K562 (cell line): ENCODE measurements around the gene MID1IP1. TPM values are rescaled to one million over a fixed set of nuclear protein-coding genes. Genes with fewer than 3 reads are reported as not detected.

Experiments
- ATAC-seq: fragments of 200-7000 bp; cut with Tn5 transposase; 3 replicates; pipeline ENCODE4 v1.9.1; 2020; ENCODE audit warnings: moderate library complexity
- BruUV-seq: library from RNA; stranded (reverse); fragments of 400-500 nt; replicated peaks from 2 replicates; lab custom pipeline; 2021; lab: Mats Ljungman, UMichigan
- CTCF ChIA-PET: fragments of 300-600 bp; formaldehyde crosslinking; extraction: SDS; loops from one replicate; lab custom pipeline; 2021; ENCODE audit warnings: low intra/inter-chr PET ratio; lab: Yijun Ruan, JAX
- POLR2A ChIA-PET: fragments of 300-600, 350-650 bp; sonication (Branson Sonifier 250); formaldehyde crosslinking; extraction: SDS; loops from one replicate; lab custom pipeline; 2021; ENCODE audit warnings: antibody characterized with exemption, inconsistent platforms; lab: Yijun Ruan, JAX
- DNase-seq, 4 experiments: peaks; one replicate each; pipeline versions ENCODE4 v3.0.0 to v3.0.0-alpha.2; 2011 to 2018; ENCODE audit warnings: low spot score in 3 of 4, mixed read lengths in 3 of 4; ENCODE audit errors: extremely low read depth in 1 of 4
- FAIRE-seq: peaks from 2 replicates; lab custom pipeline; 2011; peaks lifted over from hg19 to GRCh38; lab: Jason Lieb, UNC
- H2AFZ ChIP-seq: 2 replicates; pipeline ENCODE4 v1.6.0; 2011; ENCODE audit warnings: low read depth, low read length, control low read depth, inconsistent platforms
- H3K27ac ChIP-seq: fragments of 200-600 bp; 3 replicates; pipeline ENCODE4 v1.8.0; 2011; ENCODE audit warnings: low read depth, mild to moderate bottlenecking, control low read depth, inconsistent platforms, low read length, moderate library complexity, mixed read lengths; ENCODE audit errors: extremely low read depth
- H3K27me3 ChIP-seq, 2 experiments: fragments of 300-600 bp in 1 of 2; 2 replicates in 1 of 2; 3 replicates in 1 of 2; pipeline versions ENCODE4 v1.6.0 to v1.8.0; 2011; ENCODE audit warnings: inconsistent platforms in 2 of 2, low read length in 2 of 2, mild to moderate bottlenecking in 1 of 2, mixed read lengths in 1 of 2, moderate library complexity in 1 of 2; ENCODE audit not compliant: control insufficient read depth in 2 of 2, insufficient read depth in 2 of 2
- H3K36me3 ChIP-seq: fragments of 300-600 bp; 3 replicates; pipeline ENCODE4 v1.8.0; 2011; ENCODE audit warnings: mild to moderate bottlenecking, low read length, inconsistent platforms; ENCODE audit not compliant: control insufficient read depth, insufficient read depth
- H3K4me1 ChIP-seq, 2 experiments: fragments of 200-600 bp in 1 of 2; replicated peaks in 1 of 2; 2 replicates in 1 of 2; 3 replicates in 1 of 2; pipeline versions ENCODE4 v1.5.1 to v1.8.0; 2011; ENCODE audit warnings: inconsistent platforms in 2 of 2, low read length in 2 of 2, mild to moderate bottlenecking in 1 of 2, mixed read lengths in 1 of 2, moderate library complexity in 1 of 2; ENCODE audit not compliant: control insufficient read depth in 2 of 2, insufficient read depth in 2 of 2
- H3K4me2 ChIP-seq: 2 replicates; pipeline ENCODE4 v1.6.1; 2011; ENCODE audit warnings: low read length, control low read depth, inconsistent platforms, mixed read lengths; ENCODE audit not compliant: insufficient read depth
- H3K4me3 ChIP-seq: fragments of 200-600 bp; sonication (generic), shearing (Covaris generic); 2 replicates; pipeline ENCODE4 v1.5.1; 2016; ENCODE audit warnings: control low read depth, inconsistent platforms
- H3K79me2 ChIP-seq: fragments of 200-600 bp; 3 replicates; pipeline ENCODE4 v1.8.0; 2011; ENCODE audit warnings: low read length, inconsistent platforms; ENCODE audit not compliant: control insufficient read depth, insufficient read depth
- H3K9ac ChIP-seq, 2 experiments: 2 replicates each; pipeline versions ENCODE4 v1.6.0 to v1.6.1; 2011; ENCODE audit warnings: low read depth in 2 of 2, low read length in 2 of 2, control low read depth in 1 of 2, inconsistent platforms in 1 of 2, mild to moderate bottlenecking in 1 of 2, mixed read lengths in 1 of 2; ENCODE audit not compliant: insufficient read depth in 1 of 2
- H3K9me1 ChIP-seq: one replicate; pipeline ENCODE4 v1.6.0; 2011; ENCODE audit warnings: inconsistent platforms, mild to moderate bottlenecking, low read length, moderate library complexity; ENCODE audit not compliant: control insufficient read depth, insufficient read depth
- H3K9me3 ChIP-seq: replicated peaks from 2 replicates; pipeline ENCODE4 v1.5.1; 2011; ENCODE audit warnings: low read depth, low read length, inconsistent platforms; ENCODE audit not compliant: control insufficient read depth, insufficient read depth
- H4K20me1 ChIP-seq: replicated peaks from 2 replicates; pipeline ENCODE4 v1.6.1; 2011; ENCODE audit warnings: low read length, inconsistent platforms, mixed read lengths; ENCODE audit not compliant: control insufficient read depth, insufficient read depth
- EP400 ChIP-seq: fragments of 450-650 bp; IDR thresholded peaks from 2 replicates; pipeline ENCODE4 v1.6.1; 2017; ENCODE audit warnings: antibody characterized with exemption, mild to moderate bottlenecking, moderate library complexity
- ESRRB ChIP-seq: fragments of 250-450 bp; sonication (Bioruptor Pico); IDR thresholded peaks from 2 replicates; pipeline ENCODE4 v1.5.0; 2020; ENCODE audit warnings: mild to moderate bottlenecking, moderate library complexity, borderline replicate concordance
- NFATC3 ChIP-seq: fragments of 450-650 bp; IDR thresholded peaks from 2 replicates; pipeline ENCODE4 v1.6.1; 2017; ENCODE audit warnings: mild to moderate bottlenecking
- SMC3 ChIP-seq: conservative IDR thresholded peaks from 2 replicates; pipeline ENCODE4 v1.6.1; 2011; ENCODE audit warnings: low read depth, low read length, improper control_type of control experiment; ENCODE audit not compliant: insufficient read depth
- WGBS: fragments of 100-300 bp; shearing (Covaris generic); methylation state at CpG from one replicate; pipeline ENCODE4 v1.1.6; 2016; ENCODE audit warnings: low coverage, mixed read lengths; ENCODE audit not compliant: insufficient coverage; ENCODE audit errors: missing lambda C conversion rate; 5-methylcytosine and 5-hydroxymethylcytosine counted together
- in situ Hi-C: fragments of 300-500 bp; cut with MboI; formaldehyde crosslinking; loops from 4 replicates; pipeline ENCODE4 v1.15.0; 2018; ENCODE audit warnings: inconsistent platforms, mixed read lengths
- intact Hi-C: fragments of 100-400 bp; cut with micrococcal nuclease; formaldehyde crosslinking; loops from 2 replicates; pipeline ENCODE4 v1.14.2; 2022
- polyA plus RNA-seq, 8 experiments: library from polyadenylated mRNA; depleted of rRNA in 4 of 8; stranded (reverse) in 5 of 8; unstranded in 3 of 8; fragments of >200 nt; fragmentation: Nextera tagmentation in 2 of 8; fragmentation: Illumina TruSeq in 1 of 8; extraction: Ambion mirVana in 2 of 8; extraction: Trizol in 1 of 8; gene quantifications; 2 replicates each; pipeline versions ENCODE4 v1.2.1 to v1.2.3, GENCODE V29; 2011 to 2014; ENCODE audit warnings: inconsistent platforms in 1 of 8, missing spikeins in 1 of 8
- total RNA-seq, 7 experiments: library from RNA; depleted of rRNA in 6 of 7; stranded (reverse); fragments of >200 nt in 6 of 7; fragmentation: Illumina TruSeq in 2 of 7; extraction: Trizol in 2 of 7; gene quantifications; 2 replicates each; pipeline versions ENCODE4 v1.2.1 to v1.2.3, GENCODE V29; 2011 to 2021; ENCODE audit warnings: low replicate concordance in 1 of 7
- TF ChIP-seq, protein P1 (sequence below): fragments of 450-650 bp; IDR thresholded peaks from 2 replicates; pipeline ENCODE4 v1.6.1; 2016; ENCODE audit warnings: borderline replicate concordance

Gene MID1IP1
- total and polyA plus RNA-seq, 9 of the 15 experiments (the other 6 are each of a cell fraction or from before 2014, with no cell fraction given) = 0.51 to 102 (median 27.5) TPM

DNA sequence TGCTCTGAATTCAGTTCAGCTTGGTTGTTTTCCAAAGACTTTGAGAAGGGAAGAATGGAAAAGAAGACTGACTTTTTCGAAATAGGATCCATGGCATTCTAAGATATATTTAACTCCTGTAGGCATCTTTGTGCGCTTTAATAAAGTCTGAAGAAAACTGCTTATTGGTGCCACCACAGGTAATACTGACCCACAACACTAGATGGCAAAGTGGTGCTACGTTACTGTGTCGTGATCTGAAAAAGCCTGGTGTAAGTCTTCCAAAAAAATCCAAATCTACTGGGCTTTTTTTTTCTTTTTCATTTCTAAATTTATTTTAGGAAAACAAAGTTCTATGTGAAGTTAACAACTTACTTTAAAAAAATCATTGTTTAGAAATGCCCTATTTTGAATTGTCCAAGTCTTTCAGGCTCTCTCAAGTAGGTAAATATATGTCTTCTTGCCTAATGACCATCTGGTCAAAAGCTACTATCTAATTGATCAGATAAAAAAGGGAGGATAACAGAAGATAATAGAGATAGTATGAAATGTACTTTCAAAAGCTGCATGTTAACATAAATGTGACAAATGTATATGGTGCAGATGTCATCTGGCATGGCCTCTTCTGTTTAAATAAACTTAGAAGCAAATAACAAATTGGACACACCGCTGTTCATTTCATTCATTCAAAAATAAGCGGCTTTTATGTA, 47.0 kb upstream of the MID1IP1 start (continued):
- TF ChIP-seq, protein P1, sequence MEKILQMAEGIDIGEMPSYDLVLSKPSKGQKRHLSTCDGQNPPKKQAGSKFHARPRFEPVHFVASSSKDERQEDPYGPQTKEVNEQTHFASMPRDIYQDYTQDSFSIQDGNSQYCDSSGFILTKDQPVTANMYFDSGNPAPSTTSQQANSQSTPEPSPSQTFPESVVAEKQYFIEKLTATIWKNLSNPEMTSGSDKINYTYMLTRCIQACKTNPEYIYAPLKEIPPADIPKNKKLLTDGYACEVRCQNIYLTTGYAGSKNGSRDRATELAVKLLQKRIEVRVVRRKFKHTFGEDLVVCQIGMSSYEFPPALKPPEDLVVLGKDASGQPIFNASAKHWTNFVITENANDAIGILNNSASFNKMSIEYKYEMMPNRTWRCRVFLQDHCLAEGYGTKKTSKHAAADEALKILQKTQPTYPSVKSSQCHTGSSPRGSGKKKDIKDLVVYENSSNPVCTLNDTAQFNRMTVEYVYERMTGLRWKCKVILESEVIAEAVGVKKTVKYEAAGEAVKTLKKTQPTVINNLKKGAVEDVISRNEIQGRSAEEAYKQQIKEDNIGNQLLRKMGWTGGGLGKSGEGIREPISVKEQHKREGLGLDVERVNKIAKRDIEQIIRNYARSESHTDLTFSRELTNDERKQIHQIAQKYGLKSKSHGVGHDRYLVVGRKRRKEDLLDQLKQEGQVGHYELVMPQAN = no peak
- peak; percentile 55 for TF ChIP-seq SMC3

DNA sequence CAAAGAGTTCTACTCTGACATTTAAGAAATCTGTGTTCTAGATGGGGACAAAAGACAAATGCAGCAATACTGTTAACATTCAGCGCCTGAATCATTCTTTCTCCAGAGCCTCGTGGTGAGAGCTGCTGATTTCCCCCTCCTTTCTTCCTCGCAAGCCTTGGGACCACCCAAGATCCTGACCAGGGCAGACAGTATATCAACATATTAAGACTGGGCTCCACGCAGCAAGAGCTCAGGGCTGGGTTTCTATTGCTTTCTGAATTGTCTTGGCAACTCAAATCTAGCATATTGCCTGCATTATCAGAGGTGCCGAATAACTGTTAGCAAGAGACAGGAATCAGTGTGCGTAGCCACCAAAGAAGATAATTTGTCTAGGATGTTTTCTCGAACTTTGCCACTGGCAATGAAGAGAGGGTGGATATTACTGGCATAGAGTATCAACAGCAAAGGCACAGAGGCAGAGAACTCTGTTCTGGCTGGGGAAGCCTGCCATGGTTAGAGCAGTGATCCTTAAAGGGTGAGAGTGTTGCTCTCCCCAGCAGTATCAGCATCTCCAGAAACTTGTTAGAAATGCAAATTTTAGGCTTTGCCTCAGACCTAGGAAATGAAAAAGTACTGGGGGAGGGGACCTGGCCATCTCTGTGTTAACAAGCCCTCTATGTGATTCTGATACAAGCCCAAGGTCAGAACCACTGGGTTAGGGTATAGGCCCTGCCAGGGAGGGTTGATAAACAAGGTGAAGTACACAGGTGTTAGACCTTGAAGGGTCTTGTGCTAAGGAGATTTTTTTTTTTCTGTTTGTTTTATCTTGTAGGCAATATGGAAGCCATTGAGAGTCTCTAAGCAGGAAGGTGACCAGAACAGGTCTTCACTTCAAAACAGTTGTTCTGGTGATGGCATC, 46.2 kb upstream of the MID1IP1 start:
- POLR2A ChIA-PET = interaction anchor here (0.6 to 0.8 kb wide), 2 partner anchors 13 to 87 kb away, joined by 3 read pairs; no protein-coding TSS in a partner anchor

More for the DNA sequence above, 46.2 kb upstream of the MID1IP1 start:
- no peak overlapping the region for H2AFZ ChIP-seq
- no peaks in the 10 kb centered on the region; a peak in 2 of 5 replicates for H3K4me1 ChIP-seq
- H3K36me3 ChIP-seq = no peaks in the 10 kb centered on the region
- WGBS = 27% methylated on average over 7 of the region's 7 CpGs
- TF ChIP-seq NFATC3 = no peak
- no peak for TF ChIP-seq EP400
- TF ChIP-seq ESRRB (CRISPR knock-in tag) = no peak
- TF ChIP-seq, all 486 proteins: peak for 0
- no TSS peak for BruUV-seq
- FAIRE-seq = no peak
- Histone ChIP-seq H3K27me3 (no peaks in the 10 kb centered on the region; a peak in 2 of 5 replicates), H3K9me3 (no peaks in the 10 kb centered on the region), H4K20me1 (no peaks in the 10 kb centered on the region), H3K4me3 (no peak overlapping the region), H3K27ac (no peak overlapping the region), H3K9me1 (no peaks in the 10 kb centered on the region), H3K9ac (no peak overlapping the region), H3K79me2 (no peaks in the 10 kb centered on the region), H3K4me2 (no peak overlapping the region)
- in situ Hi-C loops = loop anchor here (5.0 kb wide), 1 partner anchor 392 kb away; no protein-coding TSS in a partner anchor
- ATAC-seq = no peak
- no peak for DNase-seq
- CTCF ChIA-PET = interaction anchor here (1.5 kb wide), 1 partner anchor 487 kb away, joined by 7 read pairs; no protein-coding TSS in a partner anchor
- intact Hi-C loops = loop anchor here (2.0 to 5.0 kb wide), 4 partner anchors 93 to 487 kb away; no protein-coding TSS in a partner anchor
